CD4-positive, alpha-beta T cell treated with Interleukin-15 for 4 hours (primary cell): ENCODE data around the gene FNBP1.

Source experiments
- DNase-seq: peaks from one replicate; pipeline ENCODE4 v3.0.0-alpha.2; 2020; ENCODE audit warnings: low spot score

FNBP1 gene

DNA sequence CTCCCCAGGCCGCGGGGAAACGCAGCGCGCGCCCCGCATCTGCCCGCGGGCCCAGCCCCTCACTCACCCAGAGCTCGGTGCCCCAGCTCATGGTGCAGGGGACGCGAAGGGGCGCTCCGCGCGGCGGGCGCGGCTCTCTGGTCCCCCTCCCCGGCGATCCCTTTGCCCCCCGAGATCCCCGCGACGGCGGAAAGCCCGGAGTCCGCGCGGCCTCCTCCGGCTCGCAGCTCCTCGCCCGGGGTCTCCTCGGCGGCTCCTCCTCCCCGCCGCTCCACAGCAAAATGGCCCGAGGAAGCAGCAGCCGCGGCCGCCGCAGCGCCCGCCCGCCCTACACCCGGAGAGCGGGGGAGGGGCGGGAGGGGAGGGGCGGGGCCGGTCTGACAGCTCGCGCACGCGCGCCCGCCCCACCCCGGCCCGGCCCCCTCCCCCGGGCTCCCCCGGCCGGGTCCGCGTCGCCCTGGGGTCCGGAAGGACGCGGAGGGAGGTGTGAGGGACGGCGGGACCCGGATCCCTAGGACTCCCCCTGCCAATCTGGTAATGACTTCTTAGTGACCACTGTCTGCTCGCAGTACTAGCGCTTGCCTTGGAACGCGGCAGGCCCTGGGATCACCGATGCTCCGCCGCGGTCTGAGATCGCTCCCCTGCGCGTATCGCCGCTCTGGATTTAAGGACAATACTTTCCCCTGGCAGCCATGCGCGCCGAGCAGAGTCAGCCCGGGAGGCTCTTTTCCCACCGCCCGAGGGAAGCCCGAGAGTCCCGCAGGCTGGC, at the start of gene FNBP1:
TSS of gene FNBP1 (minus strand) at position 305 of the 769 bp plus-strand sequence. CDS start at position 91, 214 bp downstream.
- DNase-seq: peak; percentile 78

DNA sequence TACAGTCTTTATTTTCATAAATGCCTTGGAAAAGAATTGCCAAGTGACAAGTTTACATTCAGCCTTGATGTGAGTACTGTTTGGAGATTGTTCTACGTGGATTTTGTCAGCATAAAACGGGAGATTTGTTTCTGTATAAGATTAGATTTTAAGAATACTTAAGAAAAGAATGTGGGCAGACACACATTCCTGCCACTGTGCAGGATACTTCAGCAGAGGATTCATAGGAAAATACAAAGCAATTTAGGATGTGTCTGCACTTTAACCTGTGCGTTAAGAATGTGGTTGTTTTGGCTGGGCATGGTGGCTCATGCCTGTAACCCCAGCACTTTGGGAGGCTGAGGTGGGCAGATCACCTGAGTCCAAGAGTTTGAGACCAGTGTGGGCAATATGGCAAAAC, 47.9 kb upstream of the FNBP1 start:
- DNase-seq: no peak

DNA sequence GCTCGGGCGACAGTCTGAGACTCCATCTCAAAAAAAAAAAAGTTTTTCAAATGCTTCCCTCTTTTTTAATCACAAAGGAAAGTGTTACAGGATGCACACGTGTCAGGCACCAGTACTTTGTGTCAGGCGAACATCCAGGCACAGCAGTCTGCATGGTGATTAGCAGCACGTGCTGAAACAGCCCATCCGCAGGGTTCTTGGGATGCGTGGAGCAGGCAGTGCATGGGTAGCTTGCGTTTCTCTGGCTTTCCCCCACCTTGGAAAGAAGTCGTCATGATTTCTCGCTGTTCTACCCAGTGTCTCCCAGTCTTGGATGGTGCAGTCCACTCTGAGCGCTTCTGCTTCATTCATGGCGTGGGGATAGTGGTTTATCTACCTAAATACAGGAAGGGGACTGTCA, 46.2 kb upstream of the FNBP1 start:
- no peak for DNase-seq

DNA sequence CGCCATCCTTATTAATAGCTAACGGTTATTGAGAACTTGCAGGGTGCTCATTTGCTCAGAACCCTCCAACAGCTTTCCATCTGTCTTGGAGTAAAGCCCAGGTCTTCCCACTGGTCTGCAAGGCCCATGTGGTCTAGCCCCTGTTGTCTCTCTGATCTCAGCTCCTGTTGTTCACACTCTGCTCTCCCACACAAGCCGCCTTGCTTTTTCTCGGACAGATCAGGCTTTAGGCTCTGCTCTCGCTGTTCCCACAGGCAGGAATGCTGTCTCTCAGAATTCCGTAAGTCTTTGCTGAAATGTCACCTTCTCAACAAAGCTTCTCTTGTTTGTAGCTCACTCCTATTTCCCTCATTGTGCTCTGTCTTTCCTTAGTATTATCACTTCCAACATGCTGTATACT, 45.1 kb upstream of the FNBP1 start:
- DNase-seq: no peak

DNA sequence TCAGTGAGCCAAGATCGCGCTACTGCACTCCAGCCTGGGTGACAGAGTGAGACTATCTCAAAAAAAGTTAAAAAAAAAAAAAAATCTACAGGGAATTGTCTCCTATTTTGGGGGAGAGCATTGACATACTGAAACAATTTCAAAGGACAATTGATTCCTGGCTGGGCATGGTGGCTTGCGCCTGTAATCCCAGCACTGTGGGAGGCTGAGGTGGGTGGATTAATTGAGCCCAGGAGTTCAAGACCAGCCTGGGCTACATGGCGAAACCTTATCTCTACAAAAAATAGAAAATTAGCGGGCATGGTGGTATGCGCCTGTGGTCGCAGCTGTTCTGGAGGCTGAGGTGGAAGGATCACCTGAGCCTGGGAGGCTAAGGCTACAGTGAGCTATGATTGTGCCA, 41.3 kb upstream of the FNBP1 start:
- no peak for DNase-seq

DNA sequence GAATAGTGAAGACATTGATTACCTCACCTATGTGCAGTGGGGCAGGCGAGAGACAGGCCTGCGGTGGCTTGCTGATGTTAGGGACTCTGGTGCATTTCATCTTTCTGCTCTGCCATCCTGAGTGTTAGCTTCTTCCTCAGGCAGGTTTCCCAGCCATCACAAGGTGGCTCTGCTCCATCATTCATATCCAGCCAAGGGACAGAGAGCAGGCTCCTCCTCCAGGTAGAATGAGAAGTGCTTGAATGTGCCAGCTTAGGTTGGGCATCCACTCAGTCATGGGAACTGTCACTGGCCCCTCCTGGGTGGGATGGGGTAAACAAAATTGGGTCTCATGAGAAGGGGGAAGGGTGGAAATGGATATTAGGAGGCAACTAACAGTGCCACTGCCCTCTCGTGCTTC, 35.6 kb upstream of the FNBP1 start:
- no peak for DNase-seq

DNA sequence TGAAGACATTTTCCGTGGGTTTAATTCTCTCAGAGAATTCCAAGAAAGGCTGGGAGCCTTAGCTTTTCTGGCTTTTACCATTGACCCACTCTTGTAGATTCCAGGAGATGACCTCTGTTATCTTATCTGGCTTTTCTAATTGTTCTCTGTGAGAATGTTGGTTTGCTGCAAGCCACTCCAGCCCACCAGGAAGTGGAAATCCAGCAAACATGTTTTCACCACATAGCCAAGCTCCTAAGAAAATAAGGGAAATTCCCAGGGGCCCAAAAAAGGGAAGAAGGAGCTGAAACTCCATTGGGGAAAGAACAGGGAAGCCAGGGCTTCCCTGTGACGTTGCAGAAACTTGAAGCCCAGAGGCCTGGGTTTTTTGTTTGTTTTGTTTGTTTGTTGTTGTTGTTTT, 30.4 kb upstream of the FNBP1 start:
- no peak for DNase-seq

DNA sequence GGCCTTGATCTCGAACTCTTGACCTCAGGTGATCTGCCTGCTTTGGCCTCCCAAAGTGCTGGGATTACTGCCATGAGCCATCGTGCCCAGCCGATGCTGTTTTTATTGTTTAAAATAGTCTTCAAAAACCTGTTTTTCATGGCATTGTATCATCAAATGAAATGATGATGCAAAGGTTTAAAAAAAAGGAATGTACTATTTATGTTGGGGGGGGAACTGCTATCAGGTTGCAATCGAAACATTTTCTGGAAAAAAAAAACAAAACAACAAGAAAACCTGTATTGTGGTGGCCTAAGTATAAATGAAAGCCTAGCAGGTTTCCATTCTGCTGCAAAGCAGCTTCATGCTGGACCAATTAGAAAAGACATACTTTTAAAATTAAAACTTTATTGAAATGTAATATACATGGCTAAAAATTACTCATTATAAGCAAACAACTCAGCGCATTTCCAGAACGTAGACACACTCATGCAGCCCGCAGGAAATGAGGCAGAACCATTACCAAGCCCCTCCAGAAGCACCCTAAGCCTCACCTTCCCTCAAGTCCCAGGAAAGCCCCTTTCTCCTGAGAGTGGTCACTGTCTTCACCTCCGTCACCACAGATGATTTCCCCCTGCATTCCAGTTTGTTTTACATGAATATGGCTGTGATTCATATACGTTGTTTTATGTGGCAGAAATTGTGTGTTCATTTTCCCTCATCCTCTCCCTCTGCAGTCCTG, 29.7 kb upstream of the FNBP1 start:
- DNase-seq: no peak

DNA sequence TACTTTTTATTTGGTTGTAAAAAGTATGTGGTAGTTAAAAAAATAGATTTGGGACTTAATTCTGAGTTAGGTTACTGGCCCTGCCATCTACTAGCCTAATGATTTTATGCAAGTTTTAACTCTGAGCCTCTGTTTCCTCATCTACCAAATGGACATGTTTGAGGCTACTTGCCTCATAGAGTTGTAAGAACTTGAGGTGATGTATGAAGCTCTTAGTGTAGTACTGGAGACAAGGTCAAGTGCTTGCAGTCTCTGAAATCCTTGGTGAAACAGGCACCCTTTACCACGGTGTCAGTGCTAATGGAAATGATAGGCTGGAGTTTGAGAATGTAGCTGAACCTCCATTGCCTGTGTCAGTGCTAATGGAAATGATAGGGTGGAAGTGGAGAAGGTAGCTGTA, 26.1 kb upstream of the FNBP1 start:
- DNase-seq: no peak

DNA sequence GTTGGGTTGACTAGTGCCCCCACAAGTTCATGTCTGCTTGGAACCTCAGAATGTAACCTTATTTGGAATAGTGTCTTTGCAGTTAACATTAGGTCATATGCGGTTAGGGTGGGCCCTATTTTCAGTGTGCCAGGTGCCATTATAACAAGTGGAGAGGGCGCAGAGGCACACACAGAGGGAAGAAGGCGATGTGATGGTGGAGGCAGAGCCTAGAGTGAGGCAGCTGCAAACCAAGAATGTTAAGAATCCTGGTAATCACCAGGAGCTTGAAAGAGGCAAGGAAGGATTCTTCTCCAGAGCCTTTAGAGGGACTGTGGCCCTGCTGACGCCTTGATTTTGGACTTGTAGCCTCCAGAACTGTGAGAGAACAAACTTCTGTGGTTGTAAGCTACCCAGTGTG, 21.6 kb upstream of the FNBP1 start:
- DNase-seq: no peak

DNA sequence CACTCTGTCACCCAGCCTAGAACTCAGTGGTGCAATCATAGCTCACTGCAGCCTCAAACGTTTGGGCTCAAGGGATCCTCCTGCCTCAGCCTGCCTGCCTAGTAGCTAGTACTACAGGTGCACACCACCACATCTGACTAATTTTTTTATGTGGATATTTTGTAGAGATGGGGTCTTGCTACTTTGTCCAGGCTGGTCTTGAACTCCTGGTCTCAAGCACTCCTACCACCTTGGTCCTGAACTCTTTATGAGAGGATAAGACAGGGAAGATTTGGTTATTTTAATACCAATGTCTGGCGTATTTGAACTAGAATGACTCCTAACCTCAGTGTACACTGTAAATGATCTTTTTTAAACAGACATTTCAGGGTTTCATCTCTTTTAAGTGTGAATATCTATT, 19.8 kb upstream of the FNBP1 start:
- DNase-seq: no peak

DNA sequence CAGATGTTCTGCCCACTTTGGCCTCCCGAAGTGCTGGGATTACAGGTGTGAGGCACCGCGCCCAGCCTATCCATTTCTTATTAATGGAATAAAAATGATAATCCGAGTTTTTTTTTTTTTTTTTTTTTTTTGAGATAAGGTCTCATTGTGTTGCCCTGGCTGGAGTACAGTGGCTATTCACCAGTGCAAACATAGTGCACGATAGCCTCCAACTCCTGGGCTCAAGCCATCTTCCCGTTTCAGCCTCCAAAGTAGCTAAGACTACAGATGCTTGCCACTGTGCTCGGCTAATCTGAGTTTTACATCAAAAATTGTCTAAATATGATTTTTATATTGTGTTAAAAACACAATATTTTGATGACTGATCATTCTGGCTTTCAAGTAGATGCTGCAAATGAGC, 17.3 kb upstream of the FNBP1 start:
- DNase-seq: no peak

DNA sequence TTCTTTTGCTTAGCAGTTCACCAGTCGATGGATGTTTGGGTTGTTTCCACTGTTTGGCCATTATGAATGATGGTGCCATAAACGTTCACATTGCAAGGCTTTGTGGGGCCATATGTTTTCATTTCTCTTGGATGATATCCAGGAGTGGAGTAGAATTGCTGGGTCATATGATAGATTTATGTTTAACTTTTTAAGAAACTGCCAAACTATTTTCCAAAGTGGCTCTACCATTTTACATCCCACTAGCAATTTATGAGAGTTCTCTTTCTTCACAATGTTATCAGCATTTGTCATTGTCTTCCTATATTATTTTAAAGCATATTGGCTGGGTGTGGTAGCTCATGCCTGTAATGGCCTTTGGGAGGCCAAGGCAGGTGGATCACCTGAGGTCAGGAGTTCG, 15.9 kb upstream of the FNBP1 start:
- no peak for DNase-seq

DNA sequence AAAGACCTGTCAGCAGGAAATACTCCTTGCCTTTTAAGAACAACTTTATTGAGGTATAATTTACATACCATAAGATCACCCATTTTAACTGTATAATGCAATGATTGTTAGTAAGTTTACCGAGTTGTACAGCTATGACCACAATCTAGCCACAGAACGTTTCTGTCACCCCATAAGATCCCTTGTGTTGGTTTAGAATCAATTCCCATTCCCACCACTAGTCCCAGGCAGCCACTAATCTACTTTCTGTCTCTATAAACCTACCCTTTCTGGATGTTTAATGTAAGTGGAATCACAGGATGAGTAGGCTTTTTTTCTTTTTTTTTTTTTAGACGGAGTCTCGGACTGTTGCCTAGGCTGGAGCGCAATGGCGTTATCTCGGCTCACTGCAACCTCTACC, 15.2 kb upstream of the FNBP1 start:
- DNase-seq: no peak

DNA sequence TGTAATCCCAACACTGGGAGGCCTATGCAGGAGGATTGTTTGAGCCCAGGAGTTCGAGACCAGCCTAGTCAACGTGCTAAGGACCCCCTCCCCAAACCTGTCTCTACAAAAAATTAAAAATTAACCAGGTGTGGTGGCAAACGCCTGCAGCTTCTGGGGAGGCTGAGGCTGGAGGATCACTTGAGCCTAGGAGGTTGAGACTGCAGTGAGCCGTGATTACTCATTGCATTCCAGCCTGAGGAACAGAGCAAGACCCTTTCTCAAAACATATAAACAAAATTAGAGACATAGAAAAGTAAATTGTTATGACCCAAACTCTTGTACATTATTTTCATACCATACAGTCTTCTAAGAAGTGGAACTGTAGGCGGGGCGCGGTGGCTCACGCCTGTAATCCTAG, 11.8 kb upstream of the FNBP1 start:
- DNase-seq: no peak

DNA sequence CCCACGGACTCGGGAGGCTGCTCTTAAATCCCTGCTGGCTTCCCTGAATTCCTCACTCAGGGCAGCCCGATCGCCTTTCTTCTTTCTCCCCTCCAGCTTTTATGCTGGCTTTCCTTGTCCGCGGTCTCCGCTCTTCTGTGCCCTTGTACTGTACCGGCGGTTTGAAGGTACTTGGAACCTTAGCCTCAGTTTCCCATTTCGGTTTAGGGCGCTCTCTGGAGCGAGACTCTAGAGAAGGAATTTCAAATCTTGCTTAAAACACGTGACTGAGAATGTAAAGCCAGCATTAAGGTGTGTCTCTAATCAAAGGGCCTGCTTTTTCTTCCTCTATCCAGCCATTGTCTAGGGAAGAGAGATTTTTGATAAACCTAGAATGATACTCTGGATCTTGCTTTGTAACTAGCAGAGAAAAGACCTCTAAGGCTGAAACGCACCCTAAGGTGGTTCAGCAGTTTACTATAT, 11.4 kb upstream of the FNBP1 start:
- no peak for DNase-seq

DNA sequence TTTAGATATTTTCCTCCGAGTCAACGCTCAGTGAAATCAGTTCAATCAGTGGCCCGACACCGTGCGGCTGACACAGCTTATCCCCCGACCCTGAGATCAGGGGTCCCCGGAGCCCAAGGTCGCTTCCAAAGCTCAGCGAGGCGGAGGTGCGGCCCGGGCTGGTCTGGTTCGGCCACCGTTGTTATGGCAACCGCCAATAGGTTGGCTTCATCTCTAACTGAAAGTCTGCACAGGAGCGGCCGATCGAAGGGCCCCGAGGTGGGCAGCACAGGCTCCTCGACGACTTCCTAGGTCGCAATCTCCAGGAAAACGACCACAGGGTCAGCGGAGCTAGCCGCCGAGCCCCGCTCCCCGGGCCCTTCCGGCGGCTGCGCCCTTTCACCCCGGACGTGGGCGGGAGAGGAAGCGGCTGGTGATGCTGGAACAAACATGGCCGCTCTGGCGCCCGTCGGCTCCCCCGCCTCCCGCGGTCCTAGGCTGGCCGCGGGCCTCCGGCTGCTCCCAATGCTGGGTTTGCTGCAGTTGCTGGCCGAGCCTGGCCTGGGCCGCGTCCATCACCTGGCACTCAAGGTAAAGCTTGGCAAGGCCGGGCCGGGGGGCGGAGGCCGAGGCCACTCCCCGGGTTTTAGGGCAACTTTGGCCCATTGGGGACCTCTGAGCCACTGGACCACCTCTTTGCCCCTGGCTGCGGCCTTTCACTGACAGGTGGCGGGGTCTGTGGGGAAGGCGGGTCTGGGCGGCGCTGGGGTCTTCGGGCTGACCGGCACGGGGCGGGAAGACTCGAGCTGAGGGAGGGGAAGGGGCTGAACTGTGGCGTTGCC, 10.7 kb upstream of the FNBP1 start, which contains the start of gene GPR107:
TSS of gene GPR107 (plus strand) at position 403 of the 821 bp plus-strand sequence. CDS start at position 430, 27 bp downstream.
- DNase-seq: peak; percentile 63

DNA sequence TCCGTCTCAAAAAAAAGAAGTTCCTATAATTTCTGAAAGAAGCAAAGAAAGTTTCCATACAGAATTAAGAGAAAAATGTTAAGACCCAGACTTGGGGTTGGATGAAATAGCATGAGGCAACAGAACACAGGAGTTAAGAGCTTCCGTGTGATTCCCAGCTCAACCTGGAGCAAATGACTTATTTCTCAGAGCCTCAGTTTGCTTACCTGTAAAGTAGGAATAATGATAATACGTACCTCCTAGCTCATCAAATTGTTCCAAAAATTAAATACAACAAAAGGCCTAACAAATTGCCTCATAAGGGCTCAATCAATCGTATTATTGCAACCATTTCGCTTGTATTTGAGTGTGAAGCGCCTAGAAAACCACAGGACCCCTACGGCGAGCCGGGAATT, 10.1 kb upstream of the FNBP1 start:
- DNase-seq: no peak

DNA sequence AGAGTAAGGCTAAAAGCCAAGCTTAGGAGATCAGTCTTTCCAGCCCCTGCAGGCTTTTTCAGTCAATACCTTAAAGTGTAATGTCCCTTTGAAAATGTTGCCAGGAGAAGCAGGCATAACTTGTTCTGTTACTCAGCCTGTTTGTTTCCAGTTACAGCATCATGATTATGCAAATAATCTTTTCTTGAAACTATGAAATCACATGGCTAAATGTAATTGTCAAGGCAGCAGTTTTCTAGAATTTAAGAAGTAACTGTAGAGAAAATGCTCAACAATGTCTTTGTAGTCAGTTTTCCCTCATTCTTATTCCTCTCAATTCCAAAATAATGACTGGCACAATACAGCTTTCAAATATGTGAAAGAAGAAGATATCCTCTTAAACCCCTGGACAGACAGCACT, 8.9 kb upstream of the FNBP1 start:
- DNase-seq: no peak

DNA sequence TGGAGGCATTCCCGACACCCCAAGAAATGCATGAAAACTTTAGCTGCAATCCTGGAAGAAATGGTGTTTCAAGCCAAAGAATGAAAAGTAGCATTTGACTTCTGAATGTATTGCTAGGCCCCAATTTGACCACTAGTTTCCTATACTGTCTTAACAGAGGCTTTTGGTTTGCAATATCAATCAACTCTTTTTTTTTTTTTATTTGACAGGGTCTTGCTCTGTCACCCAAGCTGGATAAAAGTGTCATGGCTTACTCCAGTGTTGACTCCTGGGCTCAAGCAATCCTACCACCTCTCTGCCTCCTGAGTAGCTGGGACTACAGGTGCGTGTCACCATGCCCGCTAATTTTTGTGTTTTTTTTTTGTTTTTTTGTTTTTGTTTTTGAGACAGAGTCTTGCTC, 7.5 kb upstream of the FNBP1 start:
- no peak for DNase-seq

DNA sequence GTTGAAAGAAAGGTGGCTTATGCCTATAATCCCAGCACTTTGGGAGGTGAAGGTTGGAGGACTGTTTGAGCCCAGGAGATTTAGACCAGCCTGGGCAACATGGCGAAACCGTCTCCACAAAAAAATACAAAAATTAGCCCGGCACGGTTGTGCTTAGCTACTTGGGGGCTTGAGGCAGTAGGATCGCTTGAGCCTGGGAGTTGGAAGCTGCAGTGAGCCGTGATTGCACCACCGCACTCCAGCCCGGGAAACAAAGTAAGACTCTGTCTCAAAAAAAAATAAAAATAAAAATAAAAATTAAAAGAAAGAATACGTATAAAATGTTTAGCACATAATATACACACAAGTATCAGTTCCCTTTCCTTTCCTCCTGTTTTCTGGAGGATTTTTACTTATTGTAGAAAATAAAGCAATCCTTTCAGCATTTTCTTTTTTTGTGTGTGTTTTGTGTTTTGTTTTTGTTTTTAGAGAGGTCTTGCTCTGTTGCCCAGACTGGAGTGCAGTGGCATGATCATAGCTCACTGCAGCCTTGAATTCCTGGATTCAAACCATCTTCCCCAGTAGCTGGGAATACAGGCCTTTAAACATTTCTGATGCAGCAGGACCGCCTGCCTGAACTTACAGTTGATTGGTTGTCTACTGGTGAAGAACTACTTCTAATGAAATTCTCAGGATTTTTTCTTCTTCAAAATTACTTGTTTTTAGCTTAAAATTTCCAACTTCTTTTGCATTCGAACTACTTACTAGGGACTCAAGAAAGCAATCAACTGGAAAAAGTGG, 6.6 kb upstream of the FNBP1 start:
- DNase-seq: no peak
